ENCODE results near the gene SIAE.

SIAE gene

DNA sequence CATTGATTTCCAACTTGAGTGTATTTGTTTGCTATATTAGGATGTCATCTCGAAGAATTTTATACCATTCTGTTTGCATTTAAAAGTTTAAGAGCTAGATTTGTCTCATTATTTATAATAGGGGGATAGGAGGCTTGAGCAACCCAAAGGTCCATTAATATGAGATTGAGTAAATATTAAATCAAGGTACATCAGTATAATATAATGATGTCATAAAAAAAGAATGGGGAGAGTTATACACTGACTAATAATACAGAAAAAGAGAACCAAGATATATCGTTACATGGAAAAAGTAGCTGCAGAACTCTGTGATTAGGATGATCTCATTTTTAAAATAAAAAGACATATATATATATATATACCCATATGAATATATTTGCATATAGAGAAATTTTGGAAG lies 19.6 kb upstream of the SIAE start:
- Mint-ChIP-seq H3K4me3 (no peak overlapping the region), H3K36me3 (ENCODE audit: low read depth) (peaks cover 9% of the 10 kb centered on the region), H3K27me3 (ENCODE audit: low read depth) (peaks cover under 1% of the 10 kb centered on the region), H3K9me3 (peaks cover 2% of the 10 kb centered on the region), H3K4me1 (no peaks in the 10 kb centered on the region), H3K27ac (no peak overlapping the region)
- TF ChIP-seq, protein P1, sequence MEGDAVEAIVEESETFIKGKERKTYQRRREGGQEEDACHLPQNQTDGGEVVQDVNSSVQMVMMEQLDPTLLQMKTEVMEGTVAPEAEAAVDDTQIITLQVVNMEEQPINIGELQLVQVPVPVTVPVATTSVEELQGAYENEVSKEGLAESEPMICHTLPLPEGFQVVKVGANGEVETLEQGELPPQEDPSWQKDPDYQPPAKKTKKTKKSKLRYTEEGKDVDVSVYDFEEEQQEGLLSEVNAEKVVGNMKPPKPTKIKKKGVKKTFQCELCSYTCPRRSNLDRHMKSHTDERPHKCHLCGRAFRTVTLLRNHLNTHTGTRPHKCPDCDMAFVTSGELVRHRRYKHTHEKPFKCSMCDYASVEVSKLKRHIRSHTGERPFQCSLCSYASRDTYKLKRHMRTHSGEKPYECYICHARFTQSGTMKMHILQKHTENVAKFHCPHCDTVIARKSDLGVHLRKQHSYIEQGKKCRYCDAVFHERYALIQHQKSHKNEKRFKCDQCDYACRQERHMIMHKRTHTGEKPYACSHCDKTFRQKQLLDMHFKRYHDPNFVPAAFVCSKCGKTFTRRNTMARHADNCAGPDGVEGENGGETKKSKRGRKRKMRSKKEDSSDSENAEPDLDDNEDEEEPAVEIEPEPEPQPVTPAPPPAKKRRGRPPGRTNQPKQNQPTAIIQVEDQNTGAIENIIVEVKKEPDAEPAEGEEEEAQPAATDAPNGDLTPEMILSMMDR (IDR thresholded peaks at IDR 0.05; ENCODE audit: unreplicated experiment in 3 of 3) = no peak

DNA sequence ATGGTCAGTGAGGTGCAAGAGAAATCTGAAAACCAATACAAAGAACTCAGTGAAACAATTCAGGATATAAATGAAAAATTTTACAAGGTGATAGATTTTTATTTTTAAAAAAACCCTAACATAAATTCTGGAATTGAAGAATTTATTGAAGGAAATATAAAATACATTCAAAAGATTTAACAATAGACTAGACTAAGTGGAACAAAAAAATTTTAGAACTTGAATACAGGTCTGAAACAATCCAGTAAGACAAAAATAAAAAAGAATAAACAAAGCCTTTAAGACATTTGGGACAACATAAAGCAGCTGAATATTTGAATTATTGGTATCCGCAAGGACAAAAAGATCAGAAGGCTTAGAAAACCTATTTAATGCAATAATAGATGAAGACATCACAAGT lies 8.9 kb upstream of the SIAE start:
- H3K27me3 Mint-ChIP-seq (ENCODE audit: low read depth) = no peaks in the 10 kb centered on the region
- no peak overlapping the region for H3K4me3 Mint-ChIP-seq
- no peaks in the 10 kb centered on the region for H3K4me1 Mint-ChIP-seq
- TF ChIP-seq, protein P1 (IDR thresholded peaks at IDR 0.05; ENCODE audit: unreplicated experiment in 3 of 3) = no peak
- no peak overlapping the region for H3K27ac Mint-ChIP-seq
- H3K9me3 Mint-ChIP-seq = peaks cover 37% of the 10 kb centered on the region
- peaks cover 54% of the 10 kb centered on the region for H3K36me3 Mint-ChIP-seq (ENCODE audit: low read depth)

DNA sequence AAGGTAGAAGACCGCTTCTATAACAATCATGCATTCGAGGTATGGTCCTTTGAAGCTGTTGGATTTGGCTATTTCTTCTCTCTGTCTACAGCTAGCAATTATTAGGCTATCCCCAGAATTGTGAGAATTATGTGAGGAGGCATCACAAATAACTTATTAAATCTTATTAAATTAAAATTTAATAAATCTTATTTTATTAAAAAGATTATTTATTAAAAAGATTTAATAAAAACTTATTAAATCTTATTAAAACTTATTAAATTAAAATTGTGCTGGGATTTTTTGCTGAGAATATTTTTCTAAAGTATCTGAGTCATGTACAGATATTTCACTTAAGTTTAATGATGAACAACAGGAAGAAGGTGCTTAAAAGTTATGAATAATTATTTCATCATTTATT lies 7.9 kb upstream of the SIAE start:
- Mint-ChIP-seq H3K27me3 (ENCODE audit: low read depth) (no peaks in the 10 kb centered on the region), H3K27ac (no peak overlapping the region), H3K36me3 (ENCODE audit: low read depth) (peaks cover 45% of the 10 kb centered on the region), H3K4me1 (no peaks in the 10 kb centered on the region), H3K4me3 (no peak overlapping the region), H3K9me3 (peaks cover 28% of the 10 kb centered on the region)
- TF ChIP-seq, protein P1 (IDR thresholded peaks at IDR 0.05; ENCODE audit: unreplicated experiment in 3 of 3) = no peak

DNA sequence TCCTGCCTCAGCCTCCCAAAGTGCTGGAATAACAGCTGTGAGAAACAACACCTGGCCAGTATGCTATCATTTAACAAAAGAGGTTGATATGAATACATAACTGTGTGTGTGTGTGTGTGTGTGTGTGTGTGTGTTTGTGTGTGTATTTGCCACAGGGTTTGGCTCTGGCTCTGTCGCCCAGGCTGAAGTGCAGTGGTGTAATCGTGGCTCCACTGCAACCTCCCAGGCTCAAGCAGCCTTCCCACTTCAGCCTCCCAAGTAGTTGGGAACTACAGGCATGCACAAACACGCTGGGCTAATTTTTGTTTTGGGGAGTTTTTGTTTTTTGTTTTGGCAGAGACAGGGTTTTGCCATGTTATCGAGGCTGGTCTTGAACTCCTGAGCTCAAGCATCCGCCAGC lies 4.9 kb upstream of the SIAE start:
- Mint-ChIP-seq H3K36me3 (ENCODE audit: low read depth) (peaks cover 25% of the 10 kb centered on the region), H3K9me3 (peaks cover 9% of the 10 kb centered on the region), H3K27me3 (ENCODE audit: low read depth) (no peaks in the 10 kb centered on the region), H3K27ac (no peak overlapping the region), H3K4me1 (peaks cover 5% of the 10 kb centered on the region), H3K4me3 (no peak overlapping the region)
- TF ChIP-seq, protein P1 (IDR thresholded peaks at IDR 0.05; ENCODE audit: unreplicated experiment in 3 of 3) = no peak

DNA sequence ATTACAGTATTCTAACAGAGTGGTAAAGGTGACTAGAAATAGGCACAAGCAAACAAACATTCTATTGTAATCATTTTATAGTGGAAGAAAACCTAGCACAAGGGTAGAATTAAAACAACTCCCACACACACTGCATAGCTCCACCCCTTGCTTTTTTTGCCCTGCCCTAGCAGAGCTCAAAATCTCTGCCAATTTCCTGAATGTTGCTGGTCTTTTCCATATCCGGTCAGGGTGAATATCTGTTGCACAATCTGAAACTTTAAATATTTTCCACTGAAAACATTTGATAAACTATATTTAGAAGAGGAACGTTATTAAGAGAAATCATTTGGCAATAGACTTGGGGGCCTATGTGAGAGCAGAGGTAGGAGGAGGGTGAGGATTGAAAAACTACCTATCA lies 2.8 kb upstream of the SIAE start:
- Mint-ChIP-seq H3K4me3 (peak overlapping the region; percentile 10 to 66 (median 49)), H3K27me3 (ENCODE audit: low read depth) (peaks cover 6% of the 10 kb centered on the region), H3K27ac (no peak overlapping the region), H3K36me3 (ENCODE audit: low read depth) (peaks cover 6% of the 10 kb centered on the region), H3K9me3 (no peaks in the 10 kb centered on the region), H3K4me1 (peaks cover 10% of the 10 kb centered on the region)
- TF ChIP-seq, protein P1 (IDR thresholded peaks at IDR 0.05; ENCODE audit: unreplicated experiment in 3 of 3) = no peak

DNA sequence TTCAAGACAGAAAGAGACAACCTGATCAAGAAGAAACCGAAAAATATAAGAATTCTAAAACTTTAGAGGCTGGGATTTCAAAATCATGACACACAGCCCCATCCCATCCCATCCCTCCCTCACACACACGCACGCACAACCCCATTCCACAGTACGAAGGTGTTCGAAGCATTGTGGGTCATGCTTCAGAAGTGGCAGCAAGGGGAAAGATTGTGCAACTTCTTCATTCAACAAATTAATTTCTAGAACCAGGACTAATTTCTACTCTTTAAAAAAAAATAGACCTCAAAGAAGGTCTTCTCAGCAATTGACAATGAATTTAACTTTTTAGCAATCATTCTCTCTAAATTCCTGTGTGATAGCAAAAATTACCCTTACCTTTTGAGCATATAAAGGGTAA lies 1.0 kb upstream of the SIAE start:
- Mint-ChIP-seq H3K4me1 (peaks cover 10% of the 10 kb centered on the region), H3K9me3 (no peaks in the 10 kb centered on the region), H3K27ac (peak overlapping the region; percentile 74 to 94 (median 93)), H3K36me3 (ENCODE audit: low read depth) (no peaks in the 10 kb centered on the region), H3K27me3 (ENCODE audit: low read depth) (peaks cover 12% of the 10 kb centered on the region), H3K4me3 (peak overlapping the region; percentile 91 to 96 (median 94))
- TF ChIP-seq, protein P1 (IDR thresholded peaks at IDR 0.05; ENCODE audit: unreplicated experiment in 3 of 3) = no peak

Data from nephron (organoid).